Fibroblast of mammary gland (primary cell): Measurements from ENCODE around the gene COL6A5.

Source experiments
- DNase-seq: peaks from one replicate; pipeline ENCODE4 v3.0.0-alpha.2; 2010; ENCODE audit warnings: low read depth
- H3K4me3 ChIP-seq: 2 replicates; pipeline ENCODE4 v1.5.1; 2011; ENCODE audit warnings: low read depth, mild to moderate bottlenecking, low read length, moderate library complexity; ENCODE audit not compliant: control insufficient read depth
- CTCF ChIP-seq: conservative IDR thresholded peaks from 2 replicates; pipeline ENCODE4 v1.5.1; 2011; ENCODE audit warnings: low read depth, low read length, inconsistent platforms; ENCODE audit not compliant: control insufficient read depth, insufficient read depth

COL6A5 gene

DNA sequence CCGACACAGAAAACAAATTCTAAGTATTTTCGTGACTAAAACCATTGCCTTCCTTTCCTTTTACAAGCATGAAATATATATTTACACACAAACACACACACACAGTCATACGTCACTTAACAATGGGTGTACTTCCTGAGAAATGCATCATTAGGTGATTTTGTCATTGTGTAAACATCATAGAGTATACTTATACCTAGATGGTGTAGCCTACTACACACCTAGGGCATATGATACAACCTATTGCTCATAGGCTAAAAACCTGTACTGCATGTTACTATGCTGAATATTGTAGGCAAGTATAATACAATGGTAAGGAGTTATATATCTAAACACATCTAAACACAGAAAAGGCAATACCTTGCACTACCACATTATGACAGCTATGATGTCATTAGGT lies 28.6 kb downstream of the COL6A5 start:
- no peak for DNase-seq
- H3K4me3 ChIP-seq: no peak overlapping the region
- no peak for TF ChIP-seq CTCF

DNA sequence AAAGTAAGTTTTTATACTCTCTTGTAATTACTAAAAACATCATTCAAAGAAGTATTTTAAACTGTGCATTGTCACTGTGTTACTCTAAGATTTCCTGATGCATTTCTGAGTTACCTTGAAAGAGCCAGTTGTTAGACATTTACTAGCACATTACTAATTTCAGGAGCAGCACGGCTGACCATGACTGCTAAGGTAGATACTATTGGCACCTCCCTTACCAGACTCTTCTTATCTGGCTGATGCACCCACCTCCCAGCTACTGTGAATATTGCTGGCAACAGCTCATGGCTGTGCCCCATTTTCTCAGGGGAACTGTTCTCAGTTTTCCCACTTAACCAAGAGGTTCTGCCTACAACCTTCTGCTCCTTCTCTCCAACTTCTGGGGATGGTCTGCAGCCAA lies 29.4 kb downstream of the COL6A5 start:
- DNase-seq: no peak
- TF ChIP-seq CTCF: no peak

DNA sequence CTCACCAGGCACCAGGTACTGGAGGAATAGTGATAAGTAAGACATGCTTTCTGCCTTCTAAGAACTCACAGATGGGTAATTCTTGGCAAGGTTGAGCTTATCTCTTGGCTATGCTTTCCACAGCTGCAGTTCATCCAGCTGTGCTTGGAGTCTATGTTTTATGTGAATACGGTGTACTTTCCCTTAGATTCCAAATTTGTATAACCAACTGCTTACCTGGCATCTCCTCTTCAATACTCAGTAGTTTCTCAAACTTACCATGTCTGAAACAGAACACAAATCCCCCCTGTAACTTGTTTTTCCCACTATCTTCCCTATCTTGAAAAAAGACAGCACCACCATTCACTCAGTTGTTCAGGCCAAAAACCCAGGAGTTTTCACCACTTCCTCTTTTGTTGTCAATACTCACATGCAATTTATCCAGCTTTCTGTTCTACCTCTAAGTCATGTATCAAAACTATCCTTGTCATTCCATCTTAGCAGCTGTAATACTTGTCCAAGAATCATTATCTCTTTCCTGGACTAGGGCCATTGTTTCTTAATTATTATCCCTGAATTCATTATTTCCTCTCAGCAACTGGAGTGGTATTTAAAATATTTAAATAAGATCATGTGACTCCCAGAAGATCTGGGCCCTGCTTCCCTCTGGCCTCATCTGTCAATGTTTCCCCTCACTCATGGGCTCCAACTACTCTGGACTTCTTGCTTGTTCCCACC lies 32.6 kb downstream of the COL6A5 start:
- no peak for DNase-seq
- TF ChIP-seq CTCF: no peak
- H3K4me3 ChIP-seq: no peak overlapping the region

More for the DNA sequence above, 29.4 kb downstream of the COL6A5 start:
- H3K4me3 ChIP-seq: no peak overlapping the region

GRCh38 chr3:130378677-130379191 lies 33.3 kb downstream of the COL6A5 start:
- TF ChIP-seq CTCF: no peak
- H3K4me3 ChIP-seq: no peak overlapping the region
- DNase-seq: no peak

- no peak for TF ChIP-seq CTCF
- DNase-seq: peak; percentile 41
- H3K4me3 ChIP-seq: no peak overlapping the region
Measured at GRCh38 chr3:130379274-130379673, 33.8 kb downstream of the COL6A5 start.

- TF ChIP-seq CTCF: no peak
- no peak for DNase-seq
- H3K4me3 ChIP-seq: no peak overlapping the region
Measured at GRCh38 chr3:130380398-130380797, 34.9 kb downstream of the COL6A5 start.

- TF ChIP-seq CTCF: no peak
- DNase-seq: no peak
- no peak overlapping the region for H3K4me3 ChIP-seq
Measured at GRCh38 chr3:130383424-130383823, 38.0 kb downstream of the COL6A5 start.
